ENCODE results near the gene DIP2C.

The DIP2C gene

DNA sequence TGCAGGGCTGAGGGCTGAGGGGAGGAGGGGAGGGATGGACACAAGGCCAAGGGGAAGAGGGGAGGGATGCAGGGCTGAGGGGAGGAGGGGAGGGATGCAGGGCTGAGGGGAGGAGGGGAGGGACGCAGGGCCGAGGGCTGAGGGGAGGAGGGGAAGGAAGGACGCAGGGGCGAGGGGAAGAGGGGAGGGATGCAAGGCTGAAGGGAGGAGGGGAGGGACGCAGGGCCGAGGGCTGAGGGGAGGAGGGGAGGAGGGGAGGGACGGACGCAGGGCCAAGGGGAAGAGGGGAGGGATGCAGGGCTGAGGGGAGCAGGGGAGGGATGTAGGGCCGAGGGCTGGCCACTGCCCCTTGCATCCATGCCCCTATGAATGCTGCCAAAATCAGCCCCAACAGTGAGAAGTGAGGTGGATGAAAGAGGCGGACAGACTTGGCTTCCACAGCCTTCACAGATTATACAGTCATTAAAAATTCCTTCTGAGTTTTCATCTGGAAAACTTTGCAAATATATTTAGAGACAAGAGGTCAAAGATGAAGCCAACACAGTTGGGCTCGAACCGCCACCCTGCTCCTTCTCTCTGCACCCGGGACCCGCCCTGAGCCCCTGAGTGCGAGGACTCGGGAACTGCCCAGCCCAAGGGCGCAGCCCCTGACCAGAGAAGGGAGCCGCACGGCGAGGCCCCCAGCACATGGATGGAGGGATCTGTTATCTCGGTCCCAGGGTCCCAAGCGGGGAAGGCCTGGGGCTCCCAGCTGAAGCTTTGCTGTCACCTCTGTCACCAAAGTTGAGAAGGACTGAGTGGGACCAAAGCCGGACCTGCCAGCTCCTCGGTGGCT is 65.8 kb downstream of the DIP2C start:
- TF ChIP-seq, protein P1, sequence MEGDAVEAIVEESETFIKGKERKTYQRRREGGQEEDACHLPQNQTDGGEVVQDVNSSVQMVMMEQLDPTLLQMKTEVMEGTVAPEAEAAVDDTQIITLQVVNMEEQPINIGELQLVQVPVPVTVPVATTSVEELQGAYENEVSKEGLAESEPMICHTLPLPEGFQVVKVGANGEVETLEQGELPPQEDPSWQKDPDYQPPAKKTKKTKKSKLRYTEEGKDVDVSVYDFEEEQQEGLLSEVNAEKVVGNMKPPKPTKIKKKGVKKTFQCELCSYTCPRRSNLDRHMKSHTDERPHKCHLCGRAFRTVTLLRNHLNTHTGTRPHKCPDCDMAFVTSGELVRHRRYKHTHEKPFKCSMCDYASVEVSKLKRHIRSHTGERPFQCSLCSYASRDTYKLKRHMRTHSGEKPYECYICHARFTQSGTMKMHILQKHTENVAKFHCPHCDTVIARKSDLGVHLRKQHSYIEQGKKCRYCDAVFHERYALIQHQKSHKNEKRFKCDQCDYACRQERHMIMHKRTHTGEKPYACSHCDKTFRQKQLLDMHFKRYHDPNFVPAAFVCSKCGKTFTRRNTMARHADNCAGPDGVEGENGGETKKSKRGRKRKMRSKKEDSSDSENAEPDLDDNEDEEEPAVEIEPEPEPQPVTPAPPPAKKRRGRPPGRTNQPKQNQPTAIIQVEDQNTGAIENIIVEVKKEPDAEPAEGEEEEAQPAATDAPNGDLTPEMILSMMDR (IDR thresholded peaks at IDR 0.05; ENCODE audit: borderline replicate concordance, control extremely low read depth, extremely low read depth, insufficient read depth, missing control alignments), result no peak
- in situ Hi-C loops (cut with MboI; ENCODE audit: low sequenced_read_pairs, unreplicated experiment), result no loop called here
- DNase-seq (ENCODE audit: low spot score), result no peak

DNA sequence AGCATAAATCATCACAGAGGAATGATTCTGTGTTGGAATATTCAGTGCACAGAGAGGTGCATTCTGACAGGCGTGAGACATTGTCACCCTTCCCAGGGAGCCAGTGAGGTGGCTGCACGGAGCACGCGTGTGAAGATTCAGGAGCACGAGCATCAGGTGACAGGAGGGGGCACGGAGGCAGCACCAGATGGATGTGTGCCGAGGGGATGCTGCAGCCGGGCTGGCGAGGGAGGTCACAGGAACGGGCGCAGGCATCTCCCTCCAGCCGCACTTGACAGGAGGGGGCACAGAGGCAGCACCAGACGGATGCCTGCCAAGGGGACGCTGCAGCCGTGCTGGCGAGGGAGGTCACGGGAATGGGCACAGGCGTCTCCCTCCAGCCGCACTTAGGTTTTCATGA is 66.5 kb downstream of the DIP2C start:
- no peak for DNase-seq (ENCODE audit: low spot score)
- TF ChIP-seq, protein P1 (IDR thresholded peaks at IDR 0.05; ENCODE audit: borderline replicate concordance, control extremely low read depth, extremely low read depth, insufficient read depth, missing control alignments), result no peak
- in situ Hi-C loops (cut with MboI; ENCODE audit: low sequenced_read_pairs, unreplicated experiment), result no loop called here

DNA sequence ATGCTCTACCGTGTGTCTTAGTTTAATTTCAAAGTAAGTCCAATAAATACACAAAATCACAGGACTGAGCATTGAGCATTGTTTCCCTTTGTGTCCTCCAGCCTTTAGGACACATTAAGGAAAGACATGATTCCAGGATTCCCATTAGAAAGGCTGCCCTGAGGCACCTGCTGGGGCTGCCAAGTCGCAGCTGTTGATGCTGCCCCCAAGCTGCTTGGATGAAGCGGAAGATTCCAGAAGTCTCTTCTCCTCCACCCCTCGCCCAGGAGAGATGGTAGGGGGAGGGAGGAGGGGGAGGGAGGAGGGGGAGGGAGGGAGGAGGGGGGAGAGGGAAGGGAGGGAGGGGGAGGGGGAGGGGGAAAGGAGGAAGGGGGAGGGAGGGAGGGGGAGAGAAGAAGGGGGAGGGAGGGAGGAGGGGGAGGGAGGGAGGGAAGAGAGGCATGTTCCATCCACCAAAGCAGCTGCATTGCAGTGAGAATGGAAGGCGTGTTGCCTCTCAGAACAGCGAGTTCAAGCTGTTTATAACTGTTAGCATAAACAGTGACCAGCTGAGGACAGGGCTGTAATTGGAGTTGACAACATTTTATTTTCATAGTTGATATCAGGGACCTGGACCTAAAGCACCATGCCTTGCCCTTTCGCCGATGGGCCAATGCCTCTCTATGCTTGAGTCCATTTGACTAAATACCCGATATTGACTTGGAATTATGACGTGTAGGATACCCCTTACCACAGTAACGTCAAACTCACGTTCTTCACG is 67.3 kb downstream of the DIP2C start:
- DNase-seq (ENCODE audit: low spot score), result no peak
- in situ Hi-C loops (cut with MboI; ENCODE audit: low sequenced_read_pairs, unreplicated experiment), result no loop called here
- TF ChIP-seq, protein P1 (IDR thresholded peaks at IDR 0.05; ENCODE audit: borderline replicate concordance, control extremely low read depth, extremely low read depth, insufficient read depth, missing control alignments), result no peak

DNA sequence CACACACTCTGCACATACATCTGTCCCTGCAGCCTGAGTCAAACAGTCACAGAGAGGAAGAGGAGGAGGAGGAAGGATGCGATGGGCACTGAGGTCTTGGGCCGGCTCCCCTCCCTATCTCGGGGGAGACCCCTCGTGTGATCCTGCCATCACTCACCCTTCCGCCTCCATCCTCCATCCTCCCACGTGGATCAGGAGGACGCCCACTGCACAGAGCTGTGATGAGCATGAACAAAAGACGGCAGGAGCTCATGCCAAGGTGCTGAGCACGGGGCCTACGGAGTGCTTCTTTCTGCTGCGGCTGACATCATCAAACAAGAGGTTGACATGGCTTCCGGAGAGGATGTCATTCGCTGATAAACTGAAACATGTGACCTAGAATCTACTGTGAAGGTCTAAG is 68.0 kb downstream of the DIP2C start:
- DNase-seq (ENCODE audit: low spot score), result no peak
- TF ChIP-seq, protein P1 (IDR thresholded peaks at IDR 0.05; ENCODE audit: borderline replicate concordance, control extremely low read depth, extremely low read depth, insufficient read depth, missing control alignments), result no peak
- in situ Hi-C loops (cut with MboI; ENCODE audit: low sequenced_read_pairs, unreplicated experiment), result no loop called here

DNA sequence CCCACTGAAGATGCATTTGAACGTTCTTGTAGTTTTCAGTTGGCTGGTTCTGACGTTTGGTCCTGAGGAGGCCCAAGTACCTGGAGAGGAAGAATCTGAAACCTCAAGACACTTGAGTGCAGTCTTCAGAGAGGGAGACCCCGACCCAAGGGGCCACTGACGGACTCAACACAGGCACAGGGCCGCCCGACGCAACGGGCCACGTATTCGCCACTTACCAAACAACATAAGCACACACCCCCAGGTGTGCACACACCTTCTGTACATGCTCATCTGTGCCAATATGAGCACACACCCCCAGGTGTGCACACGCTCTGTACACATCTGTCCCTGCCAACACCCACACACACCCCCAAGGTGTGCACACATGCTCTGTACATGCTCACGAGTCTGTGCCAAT is 68.5 kb downstream of the DIP2C start:
- DNase-seq (ENCODE audit: low spot score), result no peak
- TF ChIP-seq, protein P1 (IDR thresholded peaks at IDR 0.05; ENCODE audit: borderline replicate concordance, control extremely low read depth, extremely low read depth, insufficient read depth, missing control alignments), result no peak
- in situ Hi-C loops (cut with MboI; ENCODE audit: low sequenced_read_pairs, unreplicated experiment), result no loop called here

DNA sequence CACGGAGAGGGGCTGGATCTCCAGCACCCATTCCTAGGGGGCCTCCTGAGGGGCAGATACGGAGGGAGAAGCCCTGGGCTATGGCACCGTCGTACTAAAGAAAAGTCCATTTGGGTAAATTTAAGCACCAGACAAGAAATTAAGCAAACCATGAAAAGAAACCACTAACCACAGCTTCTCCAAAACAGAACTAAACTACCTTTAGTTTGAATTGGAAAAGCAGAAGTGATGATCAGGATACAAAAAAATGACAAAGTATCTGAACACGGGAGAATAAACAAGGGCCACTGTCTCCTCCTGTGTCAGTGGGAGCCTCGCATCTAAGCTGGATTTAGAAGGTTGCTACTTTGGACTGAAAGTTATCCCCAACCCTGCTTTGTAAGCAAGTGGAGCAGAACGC is 69.1 kb downstream of the DIP2C start:
- in situ Hi-C loops (cut with MboI; ENCODE audit: low sequenced_read_pairs, unreplicated experiment), result no loop called here
- no peak for DNase-seq (ENCODE audit: low spot score)
- TF ChIP-seq, protein P1 (IDR thresholded peaks at IDR 0.05; ENCODE audit: borderline replicate concordance, control extremely low read depth, extremely low read depth, insufficient read depth, missing control alignments), result no peak

Measured in GM13976 (cell line).